IPS-NIHi7 (cell line): ENCODE results near the gene SF3B5.
"Not testable (repeated sequence)": the region's sequence is repeated elsewhere in the genome, so short reads cannot be mapped to it uniquely, and the experiment has no call there.

Experiments
- DNase-seq: peaks from one replicate; pipeline ENCODE4 v3.0.0; 2012; ENCODE audit warnings: mixed read lengths; ENCODE audit errors: extremely low spot score

Gene SF3B5

GRCh38 chr6:144104898-144105487 lies 9.6 kb upstream of the SF3B5 start:
- peak; percentile 53 for DNase-seq

GRCh38 chr6:144104488-144104887 lies 9.1 kb upstream of the SF3B5 start:
- DNase-seq: no peak

- no peak for DNase-seq
These were observed 7.7 kb upstream of the SF3B5 start for GRCh38 chr6:144103026-144103563.

GRCh38 chr6:144098993-144099392 lies 3.6 kb upstream of the SF3B5 start:
- DNase-seq: no peak

GRCh38 chr6:144094731-144095133 lies 641 bp downstream of the SF3B5 start:
- no peak for DNase-seq

- no peak for DNase-seq
These were observed 1.7 kb downstream of the SF3B5 start for GRCh38 chr6:144093658-144094057.

- no peak for DNase-seq
These were observed 2.1 kb downstream of the SF3B5 start for GRCh38 chr6:144093236-144093635.

GRCh38 chr6:144090384-144090783 lies 5.0 kb downstream of the SF3B5 start:
- no peak for DNase-seq

GRCh38 chr6:144087789-144088426 lies 7.5 kb downstream of the SF3B5 start:
- DNase-seq: peak; percentile 63

- no peak for DNase-seq
These were observed 8.4 kb downstream of the SF3B5 start for GRCh38 chr6:144086959-144087358.

GRCh38 chr6:144083172-144083571 lies 12.2 kb downstream of the SF3B5 start:
- no peak for DNase-seq

GRCh38 chr6:144082412-144082811 lies 13.0 kb downstream of the SF3B5 start:
- not testable (repeated sequence) for DNase-seq

- no peak for DNase-seq
These were observed 17.5 kb downstream of the SF3B5 start for GRCh38 chr6:144077871-144078270.

- DNase-seq: no peak
These were observed 19.5 kb downstream of the SF3B5 start for GRCh38 chr6:144075875-144076274.

- no peak for DNase-seq
These were observed 20.2 kb downstream of the SF3B5 start for GRCh38 chr6:144075187-144075586.

GRCh38 chr6:144073024-144073423 lies 22.3 kb downstream of the SF3B5 start:
- DNase-seq: no peak

- DNase-seq: no peak
These were observed 25.9 kb downstream of the SF3B5 start for GRCh38 chr6:144069506-144069905.

- no peak for DNase-seq
These were observed 26.6 kb downstream of the SF3B5 start for GRCh38 chr6:144068794-144069193.

GRCh38 chr6:144066741-144067484 lies 28.5 kb downstream of the SF3B5 start:
- no peak for DNase-seq

GRCh38 chr6:144066255-144066654 lies 29.1 kb downstream of the SF3B5 start:
- no peak for DNase-seq

- DNase-seq: no peak
These were observed 30.1 kb downstream of the SF3B5 start for GRCh38 chr6:144065213-144065660.

- peak; percentile 50 for DNase-seq
These were observed 30.8 kb downstream of the SF3B5 start for GRCh38 chr6:144064402-144065212.
